GM23248 (cell line): Measurements from ENCODE around the gene GRIP1.

Experiments used
- EZH2 ChIP-seq: fragments of 200-600 bp; sonication (generic); IDR thresholded peaks from 2 replicates; pipeline ENCODE4 v1.6.1; 2018; ENCODE audit warnings: antibody characterized with exemption, mild to moderate bottlenecking; ENCODE audit not compliant: insufficient read depth, poor library complexity, severe bottlenecking
- EZH2phosphoT487 ChIP-seq: fragments of 200-600 bp; sonication (generic); IDR thresholded peaks from 2 replicates; pipeline ENCODE4 v1.6.1; 2018; ENCODE audit warnings: antibody characterized with exemption, moderate library complexity, mild to moderate bottlenecking, low read depth; ENCODE audit not compliant: insufficient read depth

DNA sequence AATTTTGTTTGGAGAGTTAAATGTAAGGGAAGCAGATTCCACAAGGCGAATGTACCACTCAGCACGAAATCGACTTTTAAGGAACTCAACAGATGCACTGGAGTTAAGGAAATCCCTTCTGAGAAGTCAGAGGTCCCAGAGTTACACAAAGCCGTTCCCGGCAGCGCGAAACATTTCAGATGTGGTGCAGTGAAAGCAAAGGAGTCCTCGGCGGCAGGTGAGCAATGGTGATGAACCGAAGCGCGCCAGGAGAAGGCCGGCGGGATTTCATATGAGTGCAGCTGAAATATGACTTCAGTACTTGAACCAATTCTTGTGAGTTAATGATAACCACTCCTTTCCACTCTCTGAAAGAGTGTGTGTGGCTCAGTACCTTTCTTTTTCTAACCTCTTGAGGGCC lies 183.2 kb downstream of the GRIP1 start:
- TF ChIP-seq EZH2phosphoT487: no peak
- TF ChIP-seq EZH2: no peak
